Vagina (tissue), 2 donors: Measurements from ENCODE around the gene FHIT.

Experiments
- CTCF ChIP-seq, 3 experiments: fragments of 450-650 bp in 2 of 3; fragments of 200-600 bp in 1 of 3; sonication (generic) in 1 of 3; IDR thresholded peaks; one replicate each; pipeline ENCODE4 v1.5.1; 2017 to 2019; ENCODE audit warnings: antibody characterized with exemption in 3 of 3, mild to moderate bottlenecking in 2 of 3, moderate library complexity in 2 of 3
- POLR2A ChIP-seq, 2 donors: fragments of 450-650 bp; IDR thresholded peaks; one replicate each; pipeline ENCODE4 v1.6.1; 2017; ENCODE audit warnings: antibody characterized with exemption in 2 of 2, mild to moderate bottlenecking in 2 of 2, moderate library complexity in 2 of 2
- POLR2AphosphoS5 ChIP-seq, 2 donors: sonication (generic); formaldehyde crosslinking; IDR thresholded peaks; one replicate each; pipeline ENCODE4 v1.9.0; 2017; ENCODE audit warnings: antibody characterized with exemption in 2 of 2, mild to moderate bottlenecking in 2 of 2, low read depth in 1 of 2; ENCODE audit not compliant: insufficient read depth in 1 of 2

- TF ChIP-seq POLR2AphosphoS5 (IDR thresholded peaks at IDR 0.05; ENCODE audit: insufficient read depth in 1 of 2, low read depth in 1 of 2) (no peak), CTCF (IDR thresholded peaks at IDR 0.05) (no peak), POLR2A (IDR thresholded peaks at IDR 0.05) (no peak)
Observed at GRCh38 chr3:60935709-60936108, 315.5 kb downstream of the FHIT start.
